Measurements from ENCODE around the gene TRIM8.

The TRIM8 gene

GRCh38 chr10:102641402-102641801 is 2.9 kb upstream of the TRIM8 start:
- peak overlapping the region; percentile 61; the same call in 1 of the 2 replicates for H3K4me2 ChIP-seq (ENCODE audit: low read length)
- TF ChIP-seq EZH2 (IDR thresholded peaks at IDR 0.05; ENCODE audit: borderline replicate concordance, low read length) = no peak
- no peak for TF ChIP-seq CTCF (IDR thresholded peaks at IDR 0.05; ENCODE audit: low read length)
- H3K4me1 ChIP-seq (ENCODE audit: insufficient read depth, low read length, severe bottlenecking) = peaks cover 5% of the 10 kb centered on the region
- no peak overlapping the region for H3K9ac ChIP-seq (ENCODE audit: low read length)
- H3K79me2 ChIP-seq (ENCODE audit: insufficient read depth, low read length) = no peaks in the 10 kb centered on the region
- H3K27ac ChIP-seq (ENCODE audit: low read depth, low read length, poor library complexity, severe bottlenecking) = peak overlapping the region; percentile 40
- H3K27me3 ChIP-seq (ENCODE audit: insufficient read depth, low read length) = no peaks in the 10 kb centered on the region
- no peaks in the 10 kb centered on the region for H4K20me1 ChIP-seq (ENCODE audit: insufficient read depth, low read length)
- H3K9me2 ChIP-seq (ENCODE audit: low read depth, low read length) = no peaks in the 10 kb centered on the region
- no peak overlapping the region for H2AFZ ChIP-seq (ENCODE audit: low read length)
- no peaks in the 10 kb centered on the region for H3K9me3 ChIP-seq (ENCODE audit: low read length)
- H3F3A ChIP-seq (ENCODE audit: insufficient read depth, low read length) = no peaks in the 10 kb centered on the region
- H3K36me3 ChIP-seq (ENCODE audit: insufficient read depth, low read length) = no peaks in the 10 kb centered on the region
- H3K4me3 ChIP-seq (ENCODE audit: low read depth, low read length, poor library complexity, severe bottlenecking) = peak overlapping the region; percentile 53

GRCh38 chr10:102641880-102642735 is 2.2 kb upstream of the TRIM8 start:
- no peak for TF ChIP-seq EZH2 (IDR thresholded peaks at IDR 0.05; ENCODE audit: borderline replicate concordance, low read length)
- no peak for TF ChIP-seq CTCF (IDR thresholded peaks at IDR 0.05; ENCODE audit: low read length)
- H3K4me2 ChIP-seq (ENCODE audit: low read length) = peak overlapping the region; percentile 74
- H3K36me3 ChIP-seq (ENCODE audit: insufficient read depth, low read length) = no peaks in the 10 kb centered on the region
- H3K9me3 ChIP-seq (ENCODE audit: low read length) = no peaks in the 10 kb centered on the region
- H3F3A ChIP-seq (ENCODE audit: insufficient read depth, low read length) = no peaks in the 10 kb centered on the region
- no peaks in the 10 kb centered on the region for H3K79me2 ChIP-seq (ENCODE audit: insufficient read depth, low read length)
- H3K4me3 ChIP-seq (ENCODE audit: low read depth, low read length, poor library complexity, severe bottlenecking) = peak overlapping the region; percentile 90
- peak overlapping the region; percentile 85 for H3K9ac ChIP-seq (ENCODE audit: low read length)
- no peaks in the 10 kb centered on the region for H4K20me1 ChIP-seq (ENCODE audit: insufficient read depth, low read length)
- no peaks in the 10 kb centered on the region for H3K27me3 ChIP-seq (ENCODE audit: insufficient read depth, low read length)
- H3K4me1 ChIP-seq (ENCODE audit: insufficient read depth, low read length, severe bottlenecking) = peaks cover 12% of the 10 kb centered on the region
- no peak overlapping the region for H2AFZ ChIP-seq (ENCODE audit: low read length)
- H3K9me2 ChIP-seq (ENCODE audit: low read depth, low read length) = no peaks in the 10 kb centered on the region
- peak overlapping the region; percentile 81 for H3K27ac ChIP-seq (ENCODE audit: low read depth, low read length, poor library complexity, severe bottlenecking)

- Histone ChIP-seq H3K9ac (ENCODE audit: low read length) (peak overlapping the region; percentile 85), H3K27me3 (ENCODE audit: insufficient read depth, low read length) (no peaks in the 10 kb centered on the region), H4K20me1 (ENCODE audit: insufficient read depth, low read length) (no peaks in the 10 kb centered on the region), H3K4me2 (ENCODE audit: low read length) (peak overlapping the region; percentile 74), H3K79me2 (ENCODE audit: insufficient read depth, low read length) (no peaks in the 10 kb centered on the region), H3K9me3 (ENCODE audit: low read length) (no peaks in the 10 kb centered on the region), H3K4me3 (ENCODE audit: low read depth, low read length, poor library complexity, severe bottlenecking) (peak overlapping the region; percentile 90), H3F3A (ENCODE audit: insufficient read depth, low read length) (no peaks in the 10 kb centered on the region), H3K9me2 (ENCODE audit: low read depth, low read length) (no peaks in the 10 kb centered on the region), H3K4me1 (ENCODE audit: insufficient read depth, low read length, severe bottlenecking) (peaks cover 19% of the 10 kb centered on the region), H3K27ac (ENCODE audit: low read depth, low read length, poor library complexity, severe bottlenecking) (peak overlapping the region; percentile 81), H3K36me3 (ENCODE audit: insufficient read depth, low read length) (no peaks in the 10 kb centered on the region), H2AFZ (ENCODE audit: low read length) (no peak overlapping the region)
- TF ChIP-seq EZH2 (IDR thresholded peaks at IDR 0.05; ENCODE audit: borderline replicate concordance, low read length) (no peak), CTCF (IDR thresholded peaks at IDR 0.05; ENCODE audit: low read length) (no peak)
Measured at GRCh38 chr10:102642736-102643335, 1.4 kb upstream of the TRIM8 start.
